Peyer's patch (tissue), 4 donors: ENCODE data around the gene AGAP1. TPM values are rescaled to one million over a fixed set of nuclear protein-coding genes. Genes with fewer than 3 reads are reported as not detected.
A peak's percentile ranks its signal among the peaks of the same experiment; 100 is the strongest.

ENCODE experiments used
- DNase-seq, 3 donors: peaks; one replicate each; pipeline ENCODE4 v3.0.0-alpha.2; 2017 to 2019
- H3K27ac ChIP-seq, 4 donors: fragments of 200-600 bp; sonication (generic); one replicate each; pipeline ENCODE4 v1.5.1; 2016 to 2019
- H3K27me3 ChIP-seq, 2 donors: fragments of 200-600 bp; sonication (generic); one replicate each; pipeline ENCODE4 v1.5.1; 2019
- H3K36me3 ChIP-seq, 3 donors: fragments of 200-600 bp; sonication (generic); one replicate each; pipeline ENCODE4 v1.5.1; 2016 to 2019
- H3K4me1 ChIP-seq, 4 donors: fragments of 200-600 bp; sonication (generic); one replicate each; pipeline ENCODE4 v1.5.1; 2016 to 2019
- H3K4me3 ChIP-seq, 4 donors: fragments of 200-600 bp; sonication (generic); 1 replicate in 3 of 4; 2 replicates in 1 of 4; pipeline ENCODE4 v1.5.1; 2016 to 2019; ENCODE audit warnings: mild to moderate bottlenecking in 1 of 4
- H3K9me3 ChIP-seq, 4 donors: fragments of 200-600 bp; sonication (generic); one replicate each; pipeline ENCODE4 v1.5.1; 2016 to 2019; ENCODE audit warnings: mild to moderate bottlenecking in 1 of 4
- CTCF ChIP-seq, 6 experiments: fragments of 450-650 bp in 4 of 6; fragments of 200-600 bp in 2 of 6; sonication (generic) in 1 of 6; IDR thresholded peaks; one replicate each; pipeline ENCODE4 v1.5.1; 2017 to 2019; ENCODE audit warnings: antibody characterized with exemption in 6 of 6, mild to moderate bottlenecking in 3 of 6, moderate library complexity in 1 of 6
- POLR2A ChIP-seq, 2 donors: fragments of 450-650 bp; IDR thresholded peaks; one replicate each; pipeline ENCODE4 v1.5.1; 2017; ENCODE audit warnings: antibody characterized with exemption in 2 of 2, mild to moderate bottlenecking in 2 of 2, moderate library complexity in 2 of 2
- total RNA-seq, 4 donors: library from RNA; depleted of rRNA; stranded (reverse); fragments of >200 nt; gene quantifications; one replicate each; pipeline ENCODE4 v1.1.0, GENCODE V29; 2016

AGAP1 gene
- total RNA-seq, 4 donors from 2014 or later = 55.7 to 79.1 (median 66.9) TPM

- no peaks in the 10 kb centered on the region for H3K9me3 ChIP-seq
- no peak overlapping the region for H3K4me3 ChIP-seq
- H3K27me3 ChIP-seq = peaks cover 0 to 74% of the 10 kb centered on the region in 2 donors
- H3K36me3 ChIP-seq = no peaks in the 10 kb centered on the region
- peaks cover 0 to 32% (median 0%) of the 10 kb centered on the region in 4 donors for H3K4me1 ChIP-seq
- no peak for DNase-seq
- no peak overlapping the region for H3K27ac ChIP-seq
- TF ChIP-seq POLR2A (IDR thresholded peaks at IDR 0.05) (no peak), CTCF (IDR thresholded peaks at IDR 0.05) (no peak)
These were observed 680.1 kb downstream of the AGAP1 start for GRCh38 chr2:236173729-236174607.

GRCh38 chr2:236175548-236176150, 681.8 kb downstream of the AGAP1 start:
- H3K36me3 ChIP-seq = no peaks in the 10 kb centered on the region
- H3K27me3 ChIP-seq = peaks cover 0 to 68% of the 10 kb centered on the region in 2 donors
- DNase-seq = no peak
- TF ChIP-seq CTCF (IDR thresholded peaks at IDR 0.05) (no peak), POLR2A (IDR thresholded peaks at IDR 0.05) (no peak)
- H3K4me3 ChIP-seq = no peak overlapping the region
- H3K27ac ChIP-seq = no peak overlapping the region
- no peaks in the 10 kb centered on the region for H3K9me3 ChIP-seq
- H3K4me1 ChIP-seq = peaks cover 0 to 41% (median 0%) of the 10 kb centered on the region in 4 donors

GRCh38 chr2:236176417-236176816, 682.6 kb downstream of the AGAP1 start:
- Histone ChIP-seq H3K4me3 (no peak overlapping the region), H3K27ac (no peak overlapping the region), H3K4me1 (peaks cover 0 to 36% (median 0%) of the 10 kb centered on the region in 4 donors), H3K36me3 (no peaks in the 10 kb centered on the region), H3K9me3 (no peaks in the 10 kb centered on the region), H3K27me3 (peaks cover 0 to 61% of the 10 kb centered on the region in 2 donors)
- TF ChIP-seq CTCF (IDR thresholded peaks at IDR 0.05) (peak in 4 of 6 experiments; percentile 13 to 33 (median 22)), POLR2A (IDR thresholded peaks at IDR 0.05) (no peak)
- no peak for DNase-seq

GRCh38 chr2:236176951-236177350, 683.1 kb downstream of the AGAP1 start:
- TF ChIP-seq CTCF (IDR thresholded peaks at IDR 0.05) (no peak), POLR2A (IDR thresholded peaks at IDR 0.05) (no peak)
- Histone ChIP-seq H3K4me3 (no peak overlapping the region), H3K27me3 (peaks cover 0 to 57% of the 10 kb centered on the region in 2 donors), H3K9me3 (no peaks in the 10 kb centered on the region), H3K36me3 (no peaks in the 10 kb centered on the region), H3K4me1 (peaks cover 0 to 33% (median 0%) of the 10 kb centered on the region in 4 donors), H3K27ac (no peak overlapping the region)
- DNase-seq = no peak

- TF ChIP-seq CTCF (IDR thresholded peaks at IDR 0.05) (peak in 2 of 6 experiments; percentile 11 to 12), POLR2A (IDR thresholded peaks at IDR 0.05) (no peak)
- H3K36me3 ChIP-seq = no peaks in the 10 kb centered on the region
- no peak overlapping the region for H3K27ac ChIP-seq
- H3K4me3 ChIP-seq = peak overlapping the region in 1 of 4 donors; percentile 30
- H3K4me1 ChIP-seq = peaks cover 0 to 28% (median 0%) of the 10 kb centered on the region in 4 donors
- peaks cover 0 to 51% of the 10 kb centered on the region in 2 donors for H3K27me3 ChIP-seq
- DNase-seq = peak in 1 of 3 donors; percentile 59
- no peaks in the 10 kb centered on the region for H3K9me3 ChIP-seq
These were observed 683.7 kb downstream of the AGAP1 start for GRCh38 chr2:236177604-236177966.
